Duodenal mucosa (tissue), 2 donors: ENCODE data around the gene IL1B.

Experiments
- H3K27ac ChIP-seq: one replicate; pipeline ENCODE4 v1.7.0; 2013; ENCODE audit warnings: low read depth, low read length
- H3K27me3 ChIP-seq, 2 donors: one replicate each; pipeline ENCODE4 v1.7.0; 2013; ENCODE audit warnings: low read length in 2 of 2, control low read depth in 1 of 2; ENCODE audit not compliant: insufficient read depth in 2 of 2, control insufficient read depth in 1 of 2
- H3K36me3 ChIP-seq, 2 donors: one replicate each; pipeline ENCODE4 v1.7.0; 2013; ENCODE audit warnings: low read length in 2 of 2, control low read depth in 1 of 2; ENCODE audit not compliant: insufficient read depth in 2 of 2, control insufficient read depth in 1 of 2
- H3K4me1 ChIP-seq, 2 donors: one replicate each; pipeline ENCODE4 v1.7.0; 2013; ENCODE audit warnings: low read length in 2 of 2, control low read depth in 1 of 2; ENCODE audit not compliant: insufficient read depth in 2 of 2, control insufficient read depth in 1 of 2
- H3K4me3 ChIP-seq, 2 donors: one replicate each; pipeline ENCODE4 v1.7.0; 2013; ENCODE audit warnings: low read length in 2 of 2, low read depth in 1 of 2
- H3K9ac ChIP-seq, 2 donors: one replicate each; pipeline ENCODE4 v1.7.0; 2013; ENCODE audit warnings: low read length in 2 of 2, low read depth in 1 of 2
- H3K9me3 ChIP-seq, 2 donors: one replicate each; pipeline ENCODE4 v1.7.0; 2013; ENCODE audit warnings: low read length in 2 of 2, control low read depth in 1 of 2; ENCODE audit not compliant: control insufficient read depth in 1 of 2

IL1B gene

GRCh38 chr2:112793449-112793978 is 43.1 kb downstream of the IL1B start:
- no peak overlapping the region for H3K9ac ChIP-seq
- no peak overlapping the region for H3K27ac ChIP-seq
- peaks cover 4 to 12% of the 10 kb centered on the region in 2 donors for H3K4me1 ChIP-seq
- no peaks in the 10 kb centered on the region for H3K9me3 ChIP-seq
- H3K27me3 ChIP-seq, result no peaks in the 10 kb centered on the region
- no peaks in the 10 kb centered on the region for H3K36me3 ChIP-seq
- no peak overlapping the region for H3K4me3 ChIP-seq

- Histone ChIP-seq H3K9ac (no peak overlapping the region), H3K36me3 (no peaks in the 10 kb centered on the region), H3K27ac (no peak overlapping the region), H3K27me3 (no peaks in the 10 kb centered on the region), H3K9me3 (no peaks in the 10 kb centered on the region), H3K4me3 (no peak overlapping the region), H3K4me1 (peaks cover 4 to 12% of the 10 kb centered on the region in 2 donors)
Observed at GRCh38 chr2:112792419-112792818, 44.2 kb downstream of the IL1B start.

GRCh38 chr2:112791693-112792230 is 44.8 kb downstream of the IL1B start:
- Histone ChIP-seq H3K4me1 (peaks cover 4 to 12% of the 10 kb centered on the region in 2 donors), H3K36me3 (no peaks in the 10 kb centered on the region), H3K9ac (no peak overlapping the region), H3K27me3 (no peaks in the 10 kb centered on the region), H3K27ac (no peak overlapping the region), H3K4me3 (no peak overlapping the region), H3K9me3 (no peaks in the 10 kb centered on the region)

- Histone ChIP-seq H3K9me3 (no peaks in the 10 kb centered on the region), H3K27ac (no peak overlapping the region), H3K4me1 (peaks cover 4 to 12% of the 10 kb centered on the region in 2 donors)
Observed at GRCh38 chr2:112791019-112791418, 45.6 kb downstream of the IL1B start.

GRCh38 chr2:112790305-112790704 is 46.3 kb downstream of the IL1B start:
- H3K27me3 ChIP-seq, result no peaks in the 10 kb centered on the region
- peaks cover 4 to 12% of the 10 kb centered on the region in 2 donors for H3K4me1 ChIP-seq
- H3K27ac ChIP-seq, result no peak overlapping the region
- no peak overlapping the region for H3K9ac ChIP-seq
- H3K9me3 ChIP-seq, result no peaks in the 10 kb centered on the region
- no peaks in the 10 kb centered on the region for H3K36me3 ChIP-seq
- no peak overlapping the region for H3K4me3 ChIP-seq

More at GRCh38 chr2:112791019-112791418, 45.6 kb downstream of the IL1B start:
- Histone ChIP-seq H3K4me3 (no peak overlapping the region), H3K9ac (no peak overlapping the region), H3K27me3 (no peaks in the 10 kb centered on the region), H3K36me3 (no peaks in the 10 kb centered on the region)

GRCh38 chr2:112789186-112789585 is 47.4 kb downstream of the IL1B start:
- no peaks in the 10 kb centered on the region for H3K36me3 ChIP-seq
- no peak overlapping the region for H3K27ac ChIP-seq
- peaks cover 2 to 4% of the 10 kb centered on the region in 2 donors for H3K4me1 ChIP-seq
- H3K4me3 ChIP-seq, result no peak overlapping the region
- no peak overlapping the region for H3K9ac ChIP-seq
- no peaks in the 10 kb centered on the region for H3K27me3 ChIP-seq
- no peaks in the 10 kb centered on the region for H3K9me3 ChIP-seq

- H3K9ac ChIP-seq, result no peak overlapping the region
- H3K4me3 ChIP-seq, result no peak overlapping the region
- H3K27ac ChIP-seq, result no peak overlapping the region
Observed at GRCh38 chr2:112788653-112789052, 47.9 kb downstream of the IL1B start.

GRCh38 chr2:112787729-112788393 is 48.7 kb downstream of the IL1B start:
- H3K9me3 ChIP-seq, result no peaks in the 10 kb centered on the region
- no peaks in the 10 kb centered on the region for H3K36me3 ChIP-seq
- no peak overlapping the region for H3K27ac ChIP-seq
- H3K27me3 ChIP-seq, result no peaks in the 10 kb centered on the region
- H3K4me3 ChIP-seq, result no peak overlapping the region
- H3K4me1 ChIP-seq, result no peaks in the 10 kb centered on the region
- H3K9ac ChIP-seq, result no peak overlapping the region

More at GRCh38 chr2:112788653-112789052, 47.9 kb downstream of the IL1B start:
- Histone ChIP-seq H3K9me3 (no peaks in the 10 kb centered on the region), H3K36me3 (no peaks in the 10 kb centered on the region), H3K4me1 (no peaks in the 10 kb centered on the region), H3K27me3 (no peaks in the 10 kb centered on the region)

- Histone ChIP-seq H3K27ac (no peak overlapping the region), H3K4me3 (no peak overlapping the region), H3K9me3 (no peaks in the 10 kb centered on the region), H3K9ac (no peak overlapping the region), H3K27me3 (no peaks in the 10 kb centered on the region), H3K4me1 (no peaks in the 10 kb centered on the region), H3K36me3 (no peaks in the 10 kb centered on the region)
Observed at GRCh38 chr2:112787294-112787693, 49.3 kb downstream of the IL1B start.

- Histone ChIP-seq H3K36me3 (no peaks in the 10 kb centered on the region), H3K27me3 (no peaks in the 10 kb centered on the region), H3K9ac (no peak within 1 kb of the TSS), H3K9me3 (no peaks in the 10 kb centered on the region), H3K4me1 (no peaks in the 10 kb centered on the region), H3K4me3 (no peak within 1 kb of the TSS), H3K27ac (no peak within 1 kb of the TSS)
Observed at GRCh38 chr2:112784199-112785189, 52.1 kb downstream of the IL1B start, which contains the start of gene IL1A. Gene IL1A (minus strand): TSS chr2:112784493. CDS start chr2:112783770, 723 bp downstream.
